Kidney epithelial cell (primary cell): ENCODE data around the gene RNF150. TPM values are rescaled to one million over a fixed set of nuclear protein-coding genes. Genes with fewer than 3 reads are reported as not detected.
"Not testable (repeated sequence)": the region's sequence is repeated elsewhere in the genome, so short reads cannot be mapped to it uniquely, and the experiment has no call there.

ENCODE experiments used
- DNase-seq: peaks from one replicate; pipeline ENCODE4 v3.0.0-alpha.2; 2010; ENCODE audit warnings: low read depth
- H3K27me3 ChIP-seq: 2 replicates; pipeline ENCODE4 v1.6.0; 2011; ENCODE audit warnings: low read length; ENCODE audit not compliant: control insufficient read depth, insufficient read depth
- H3K36me3 ChIP-seq: 2 replicates; pipeline ENCODE4 v1.5.1; 2011; ENCODE audit warnings: low read length; ENCODE audit not compliant: control insufficient read depth, insufficient read depth
- H3K4me3 ChIP-seq: 2 replicates; pipeline ENCODE4 v1.5.1; 2011; ENCODE audit warnings: low read depth, mild to moderate bottlenecking, control low read depth, low read length
- CTCF ChIP-seq: IDR thresholded peaks from 2 replicates; pipeline ENCODE4 v1.5.1; 2011; ENCODE audit warnings: mild to moderate bottlenecking, moderate library complexity, low read length, control low read depth, inconsistent platforms; ENCODE audit not compliant: insufficient read depth, poor library complexity, severe bottlenecking
- total RNA-seq: library from RNA; depleted of rRNA; stranded (reverse); fragments of >200 nt; gene quantifications from 2 replicates; pipeline ENCODE4 v1.2.3, GENCODE V29; 2015

Gene RNF150
- total RNA-seq, 1 donor from 2014 or later, result 5.4 TPM

DNA sequence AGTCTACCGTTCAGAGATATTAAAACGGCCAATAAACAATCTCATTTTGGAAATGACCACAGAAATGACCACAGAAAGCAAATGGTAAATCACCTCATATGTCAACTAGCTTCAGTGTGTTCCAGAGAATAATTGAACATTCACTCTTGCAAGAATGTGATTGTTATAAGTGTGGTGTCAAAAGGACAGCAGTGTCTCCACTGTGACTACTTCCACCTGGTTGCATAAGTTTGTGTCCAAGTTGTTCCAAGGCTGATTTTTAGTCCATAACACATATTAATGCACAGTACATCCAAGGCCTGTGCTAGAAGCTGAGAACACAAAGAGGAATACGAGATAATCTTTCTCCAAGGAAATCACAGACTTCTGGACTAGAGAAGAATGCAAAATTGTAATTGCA lies 37.4 kb upstream of the RNF150 start:
- no peak overlapping the region for H3K4me3 ChIP-seq
- H3K36me3 ChIP-seq, result no peaks in the 10 kb centered on the region
- no peaks in the 10 kb centered on the region for H3K27me3 ChIP-seq
- no peak for TF ChIP-seq CTCF
- DNase-seq, result no peak

GRCh38 chr4:141169391-141169790 lies 36.1 kb upstream of the RNF150 start:
- no peak for TF ChIP-seq CTCF
- no peak overlapping the region for H3K4me3 ChIP-seq
- no peaks in the 10 kb centered on the region for H3K27me3 ChIP-seq
- no peaks in the 10 kb centered on the region for H3K36me3 ChIP-seq
- DNase-seq, result no peak

GRCh38 chr4:141165001-141165400 lies 31.7 kb upstream of the RNF150 start:
- not testable (repeated sequence) for H3K27me3 ChIP-seq, H3K4me3 ChIP-seq, H3K36me3 ChIP-seq, DNase-seq

DNA sequence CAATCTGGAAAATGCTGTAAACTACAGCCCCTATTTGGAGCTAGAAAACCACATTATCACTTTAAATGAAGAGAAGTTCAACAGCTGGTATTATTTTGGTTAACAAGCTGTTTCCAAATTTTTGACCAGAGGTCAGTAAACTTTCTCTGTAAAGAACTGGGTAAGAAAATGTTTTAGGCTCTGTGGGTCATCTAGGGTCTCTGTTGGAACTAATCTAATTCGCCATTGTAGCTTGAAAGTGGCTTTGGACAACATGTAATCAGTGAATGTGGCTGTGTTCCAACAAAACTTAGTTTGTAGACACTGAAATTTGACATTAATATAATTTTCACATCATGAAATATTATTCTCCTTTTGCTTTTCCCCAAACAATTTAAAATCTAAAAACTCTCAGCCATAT lies 25.8 kb upstream of the RNF150 start:
- TF ChIP-seq CTCF, result no peak
- Histone ChIP-seq H3K4me3 (no peak overlapping the region), H3K27me3 (no peaks in the 10 kb centered on the region), H3K36me3 (no peaks in the 10 kb centered on the region)
- no peak for DNase-seq

DNA sequence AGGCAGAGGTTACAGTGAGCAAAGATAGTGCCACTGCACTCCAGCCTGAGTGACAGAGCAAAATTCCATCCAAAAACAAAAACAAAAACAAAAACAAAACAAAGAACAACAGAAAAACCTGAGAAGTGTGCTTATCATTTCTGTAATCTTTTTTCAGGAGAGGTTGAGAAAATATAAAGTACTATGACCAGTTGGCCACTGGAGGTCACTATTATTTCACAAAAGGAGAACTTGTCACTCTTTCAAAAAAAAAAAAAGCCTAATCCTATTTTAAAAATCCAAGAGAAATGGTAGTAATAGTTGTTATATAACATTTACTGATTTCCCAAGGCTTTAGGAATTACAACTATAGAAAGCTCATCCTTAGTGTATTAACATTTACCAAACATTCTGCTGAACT lies 24.9 kb upstream of the RNF150 start:
- TF ChIP-seq CTCF, result peak; percentile 44
- DNase-seq, result no peak

GRCh38 chr4:141155586-141155985 lies 22.3 kb upstream of the RNF150 start:
- TF ChIP-seq CTCF, result no peak
- H3K27me3 ChIP-seq, result no peaks in the 10 kb centered on the region
- peak; percentile 51 for DNase-seq
- no peak overlapping the region for H3K4me3 ChIP-seq
- no peaks in the 10 kb centered on the region for H3K36me3 ChIP-seq

More for the DNA sequence above, 24.9 kb upstream of the RNF150 start:
- H3K36me3 ChIP-seq, result no peaks in the 10 kb centered on the region
- no peak overlapping the region for H3K4me3 ChIP-seq
- no peaks in the 10 kb centered on the region for H3K27me3 ChIP-seq
